Endothelial cell of umbilical vein (primary cell): ENCODE data around the gene FAM180B. TPM values are rescaled to one million over a fixed set of nuclear protein-coding genes. Genes with fewer than 3 reads are reported as not detected.

Source experiments
- BruUV-seq: library from RNA; stranded (reverse); fragments of 400-500 nt; replicated peaks from 2 replicates; lab custom pipeline; 2021; lab: Mats Ljungman, UMichigan
- CTCF ChIA-PET: fragments of 300-600, 350-600 bp; sonication (Branson Sonifier 250); formaldehyde crosslinking; loops from one replicate; lab custom pipeline; 2021; ENCODE audit warnings: antibody characterized with exemption, inconsistent platforms; lab: Charles Lee
- POLR2A ChIA-PET: fragments of 300-600, 350-600 bp; sonication (Branson Sonifier 250); formaldehyde crosslinking; loops from one replicate; lab custom pipeline; 2021; ENCODE audit warnings: antibody characterized with exemption, inconsistent platforms; lab: Charles Lee
- DNase-seq: peaks from one replicate; pipeline ENCODE4 v3.0.0-alpha.2; 2011; ENCODE audit warnings: low read depth, low spot score
- FAIRE-seq: peaks from 2 replicates; lab custom pipeline; 2011; peaks lifted over from hg19 to GRCh38; lab: Jason Lieb, UNC
- H2AFZ ChIP-seq: 2 replicates; pipeline ENCODE4 v1.6.0; 2012; ENCODE audit warnings: low read depth, low read length, control low read depth, inconsistent platforms
- H3K27ac ChIP-seq: 2 replicates; pipeline ENCODE4 v1.5.1; 2011; ENCODE audit warnings: low read depth, mild to moderate bottlenecking, control low read depth, low read length, moderate library complexity; ENCODE audit not compliant: insufficient read depth
- H3K27me3 ChIP-seq, 2 experiments: 2 replicates each; pipeline versions ENCODE4 v1.6.0 to v1.6.1; 2011; ENCODE audit warnings: low read length in 2 of 2, mixed read lengths in 1 of 2; ENCODE audit not compliant: control insufficient read depth in 2 of 2, insufficient read depth in 2 of 2
- H3K36me3 ChIP-seq, 2 experiments: 2 replicates in 1 of 2; 3 replicates in 1 of 2; pipeline ENCODE4 v1.5.1; 2011; ENCODE audit warnings: low read length in 2 of 2, mild to moderate bottlenecking in 1 of 2, moderate library complexity in 1 of 2; ENCODE audit not compliant: control insufficient read depth in 2 of 2, insufficient read depth in 2 of 2; ENCODE audit errors: extremely low read depth in 1 of 2
- H3K4me1 ChIP-seq: 3 replicates; pipeline ENCODE4 v1.5.1; 2011; ENCODE audit warnings: mild to moderate bottlenecking, low read length; ENCODE audit not compliant: control insufficient read depth, insufficient read depth; ENCODE audit errors: extremely low read depth
- H3K4me2 ChIP-seq: 2 replicates; pipeline ENCODE4 v1.6.1; 2011; ENCODE audit warnings: low read length, control low read depth, mixed read lengths; ENCODE audit not compliant: insufficient read depth
- H3K4me3 ChIP-seq, 3 experiments: fragments of 200-600 bp in 1 of 3; sonication (generic), shearing (Covaris generic) in 1 of 3; replicated peaks in 1 of 3; 2 replicates each; pipeline ENCODE4 v1.5.1; 2011 to 2016; ENCODE audit warnings: control low read depth in 3 of 3, low read length in 3 of 3, mild to moderate bottlenecking in 2 of 3, inconsistent platforms in 1 of 3, low read depth in 1 of 3, moderate library complexity in 1 of 3; ENCODE audit not compliant: insufficient read depth in 1 of 3
- H3K79me2 ChIP-seq: 2 replicates; pipeline ENCODE4 v1.6.0; 2012; ENCODE audit warnings: low read length, inconsistent platforms; ENCODE audit not compliant: control insufficient read depth, insufficient read depth
- H3K9ac ChIP-seq: replicated peaks from 2 replicates; pipeline ENCODE3; 2011; ENCODE audit warnings: low read length, control low read depth; ENCODE audit not compliant: insufficient read depth; ENCODE audit errors: extremely low read depth
- H3K9me1 ChIP-seq: replicated peaks from 3 replicates; pipeline ENCODE4 v1.6.0; 2011; ENCODE audit warnings: mild to moderate bottlenecking, low read length; ENCODE audit not compliant: control insufficient read depth, insufficient read depth; ENCODE audit errors: extremely low read depth
- H3K9me3 ChIP-seq: replicated peaks from 2 replicates; pipeline ENCODE4 v1.5.1; 2012; ENCODE audit warnings: low read length, inconsistent platforms; ENCODE audit not compliant: control insufficient read depth, insufficient read depth
- H4K20me1 ChIP-seq: replicated peaks from 2 replicates; pipeline ENCODE3; 2011; ENCODE audit warnings: mild to moderate bottlenecking, low read length; ENCODE audit not compliant: control insufficient read depth, insufficient read depth; ENCODE audit errors: extremely low read depth
- EZH2 ChIP-seq: IDR thresholded peaks from 2 replicates; pipeline ENCODE4 v1.6.1; 2012; ENCODE audit warnings: borderline replicate concordance, low read depth, mild to moderate bottlenecking, moderate library complexity, low read length, inconsistent platforms; ENCODE audit not compliant: severe bottlenecking
- FOS ChIP-seq: IDR thresholded peaks from 2 replicates; pipeline ENCODE4 v1.6.1; 2011; ENCODE audit warnings: mild to moderate bottlenecking, low read length, moderate library complexity, borderline replicate concordance; ENCODE audit not compliant: insufficient read depth
- GATA2 ChIP-seq: IDR thresholded peaks from 2 replicates; pipeline ENCODE4 v1.7.0; 2011; ENCODE audit warnings: low read depth, mild to moderate bottlenecking, moderate library complexity, mixed read lengths, low read length; ENCODE audit not compliant: insufficient read length, insufficient read depth
- JUN ChIP-seq: IDR thresholded peaks from 2 replicates; pipeline ENCODE4 v1.6.1; 2011; ENCODE audit warnings: borderline replicate concordance, low read depth; ENCODE audit not compliant: insufficient read length, insufficient read depth
- MYC ChIP-seq: IDR thresholded peaks from one replicate; pipeline ENCODE4 v1.6.1; 2011; ENCODE audit warnings: mild to moderate bottlenecking, low read depth, low read length
- POLR2A ChIP-seq: IDR thresholded peaks from 2 replicates; pipeline ENCODE4 v1.6.1; 2012; ENCODE audit warnings: low read depth, mild to moderate bottlenecking, control low read depth, low read length
- POLR2AphosphoS5 ChIP-seq: IDR thresholded peaks from 2 replicates; pipeline ENCODE4 v1.6.1; 2012; ENCODE audit warnings: low read depth, mild to moderate bottlenecking, control low read depth, low read length, moderate library complexity; ENCODE audit not compliant: insufficient read depth
- dilution Hi-C: fragments of 300-500 bp; cut with MboI; formaldehyde crosslinking; loops from one replicate; pipeline ENCODE4 v1.15.0; 2019; ENCODE audit warnings: low sequenced_read_pairs; ENCODE audit not compliant: extremely low pct_ligation_motif_present
- intact Hi-C: fragments of 100-400 bp; cut with micrococcal nuclease; formaldehyde crosslinking; loops from one replicate; pipeline ENCODE4 v1.10.0; 2022
- polyA plus RNA-seq, 4 experiments: library from polyadenylated mRNA; depleted of rRNA in 3 of 4; stranded (reverse) in 3 of 4; unstranded in 1 of 4; fragments of >200 nt; gene quantifications; 2 replicates each; pipeline versions ENCODE4 v1.2.1 to v1.2.3, GENCODE V29; 2011 to 2012; ENCODE audit warnings: missing spikeins in 1 of 4
- total RNA-seq: library from RNA; stranded (reverse); gene quantifications from 2 replicates; pipeline ENCODE4 v1.2.3, GENCODE V29; 2021
- TF ChIP-seq, protein P1 (sequence below): IDR thresholded peaks from 2 replicates; pipeline ENCODE4 v1.6.1; 2011; ENCODE audit not compliant: insufficient read depth, insufficient read length
- TF ChIP-seq, protein P2 (sequence below), 2 donors: IDR thresholded peaks; 1 replicate in 1 of 2; 2 replicates in 1 of 2; pipeline ENCODE4 v1.5.1; 2011; ENCODE audit warnings: low read length in 2 of 2, mild to moderate bottlenecking in 2 of 2, moderate library complexity in 2 of 2, control low read depth in 1 of 2, inconsistent platforms in 1 of 2, low read depth in 1 of 2; ENCODE audit not compliant: insufficient read depth in 1 of 2; ENCODE audit errors: extremely low read depth in 1 of 2

The FAM180B gene
- total and polyA plus RNA-seq, 2 donors (not counting 3 experiments of a cell fraction or from before 2014, with no cell fraction given) = not detected

DNA sequence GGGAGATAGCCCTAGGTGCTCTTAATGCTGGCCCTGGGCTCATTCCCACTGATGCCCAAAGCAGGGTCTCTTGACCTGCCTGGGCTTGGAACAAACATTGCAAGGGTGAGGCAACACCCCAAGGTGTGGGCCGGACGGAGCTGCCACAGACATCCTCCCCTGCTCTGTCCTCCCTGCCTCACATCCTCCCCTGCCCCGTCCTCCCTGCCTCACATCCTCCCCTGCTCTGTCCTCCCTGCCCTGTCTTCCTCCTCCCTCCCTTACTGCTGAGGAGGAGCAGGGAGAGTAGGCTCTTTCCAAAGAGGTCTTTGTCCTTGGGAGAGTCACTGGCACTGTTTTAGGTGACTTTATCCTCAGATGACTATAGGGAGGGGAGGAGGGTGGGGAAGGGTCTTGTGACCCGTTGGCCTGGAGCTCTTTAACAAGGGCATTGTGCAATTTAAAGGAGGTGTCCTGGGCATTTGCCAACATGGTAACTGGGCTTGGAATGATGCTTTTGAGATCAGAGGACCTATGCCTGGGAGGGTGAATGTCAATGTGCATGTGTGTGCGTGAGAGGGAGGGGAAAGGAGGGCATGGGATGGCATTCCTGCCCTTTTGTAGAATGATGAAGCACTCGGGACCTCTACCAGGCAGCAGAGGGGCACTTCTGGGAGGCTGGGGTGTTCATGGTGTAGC, 700 bp downstream of the FAM180B start:
- H3K27me3 ChIP-seq = peaks cover 0 to under 1% of the 10 kb centered on the region in 2 experiments
- H3K4me1 ChIP-seq = peaks cover 6% of the 10 kb centered on the region
- H4K20me1 ChIP-seq = no peaks in the 10 kb centered on the region
- H3K9me3 ChIP-seq = no peaks in the 10 kb centered on the region
- BruUV-seq = no TSS peak
- TF ChIP-seq GATA2 (no peak), FOS (no peak), POLR2AphosphoS5 (no peak), MYC (no peak), POLR2A (no peak), JUN (no peak), EZH2 (no peak)
- TF ChIP-seq, protein P1, sequence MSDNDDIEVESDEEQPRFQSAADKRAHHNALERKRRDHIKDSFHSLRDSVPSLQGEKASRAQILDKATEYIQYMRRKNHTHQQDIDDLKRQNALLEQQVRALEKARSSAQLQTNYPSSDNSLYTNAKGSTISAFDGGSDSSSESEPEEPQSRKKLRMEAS = no peak
- TF ChIP-seq, protein P2, sequence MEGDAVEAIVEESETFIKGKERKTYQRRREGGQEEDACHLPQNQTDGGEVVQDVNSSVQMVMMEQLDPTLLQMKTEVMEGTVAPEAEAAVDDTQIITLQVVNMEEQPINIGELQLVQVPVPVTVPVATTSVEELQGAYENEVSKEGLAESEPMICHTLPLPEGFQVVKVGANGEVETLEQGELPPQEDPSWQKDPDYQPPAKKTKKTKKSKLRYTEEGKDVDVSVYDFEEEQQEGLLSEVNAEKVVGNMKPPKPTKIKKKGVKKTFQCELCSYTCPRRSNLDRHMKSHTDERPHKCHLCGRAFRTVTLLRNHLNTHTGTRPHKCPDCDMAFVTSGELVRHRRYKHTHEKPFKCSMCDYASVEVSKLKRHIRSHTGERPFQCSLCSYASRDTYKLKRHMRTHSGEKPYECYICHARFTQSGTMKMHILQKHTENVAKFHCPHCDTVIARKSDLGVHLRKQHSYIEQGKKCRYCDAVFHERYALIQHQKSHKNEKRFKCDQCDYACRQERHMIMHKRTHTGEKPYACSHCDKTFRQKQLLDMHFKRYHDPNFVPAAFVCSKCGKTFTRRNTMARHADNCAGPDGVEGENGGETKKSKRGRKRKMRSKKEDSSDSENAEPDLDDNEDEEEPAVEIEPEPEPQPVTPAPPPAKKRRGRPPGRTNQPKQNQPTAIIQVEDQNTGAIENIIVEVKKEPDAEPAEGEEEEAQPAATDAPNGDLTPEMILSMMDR (IDR thresholded peaks at IDR 0.05; ENCODE audit: extremely low read depth in 1 of 2, insufficient read depth in 1 of 2, low read depth in 1 of 2, low read length in 2 of 2) = no peak
- no peaks in the 10 kb centered on the region for H3K9me1 ChIP-seq
- no peak overlapping the region for H2AFZ ChIP-seq
- POLR2A ChIA-PET = no interaction called here
- H3K27ac ChIP-seq = no peak overlapping the region
- H3K79me2 ChIP-seq = no peaks in the 10 kb centered on the region
- H3K9ac ChIP-seq = no peak overlapping the region
- H3K4me3 ChIP-seq = no peak overlapping the region
- intact Hi-C loops = no loop called here
- FAIRE-seq = no peak
- DNase-seq = no peak
- dilution Hi-C loops = no loop called here
- H3K4me2 ChIP-seq = no peak overlapping the region
- CTCF ChIA-PET = no interaction called here
- H3K36me3 ChIP-seq = peaks cover 2 to 12% of the 10 kb centered on the region in 2 experiments
